Stimulated activated CD8-positive, alpha-beta memory T cell treated with anti-CD3 and anti-CD28 coated beads, Interleukin-12 subunit alpha, Interleukin-12 subunit beta, amount 100 ng/mL, for 24 hours (primary cell): ENCODE results near the gene DOCK1.

Experiments
- DNase-seq: peaks from one replicate; pipeline ENCODE4 v3.0.0-alpha.2; 2020; ENCODE audit errors: extremely low read depth

The DOCK1 gene

GRCh38 chr10:127310923-127311322 lies 405.7 kb downstream of the DOCK1 start:
- no peak for DNase-seq

- DNase-seq = no peak
Observed at GRCh38 chr10:127313996-127314700, 408.9 kb downstream of the DOCK1 start.

- DNase-seq = no peak
Observed at GRCh38 chr10:127314797-127315196, 409.6 kb downstream of the DOCK1 start.

- DNase-seq = no peak
Observed at GRCh38 chr10:127315888-127316287, 410.7 kb downstream of the DOCK1 start.

GRCh38 chr10:127318396-127318795 lies 413.2 kb downstream of the DOCK1 start:
- no peak for DNase-seq

- no peak for DNase-seq
Observed at GRCh38 chr10:127319271-127319670, 414.0 kb downstream of the DOCK1 start.

- DNase-seq = no peak
Observed at GRCh38 chr10:127319691-127320090, 414.5 kb downstream of the DOCK1 start.

- DNase-seq = no peak
Observed at GRCh38 chr10:127320176-127320575, 414.9 kb downstream of the DOCK1 start.

- DNase-seq = no peak
Observed at GRCh38 chr10:127322286-127322685, 417.1 kb downstream of the DOCK1 start.

GRCh38 chr10:127325506-127325905 lies 420.3 kb downstream of the DOCK1 start:
- no peak for DNase-seq

GRCh38 chr10:127326883-127327282 lies 421.7 kb downstream of the DOCK1 start:
- DNase-seq = no peak

GRCh38 chr10:127331696-127332095 lies 426.5 kb downstream of the DOCK1 start:
- no peak for DNase-seq

- no peak for DNase-seq
Observed at GRCh38 chr10:127332631-127333030, 427.4 kb downstream of the DOCK1 start.

GRCh38 chr10:127337801-127338200 lies 432.6 kb downstream of the DOCK1 start:
- no peak for DNase-seq

- DNase-seq = no peak
Observed at GRCh38 chr10:127338399-127339110, 433.3 kb downstream of the DOCK1 start.

- DNase-seq = no peak
Observed at GRCh38 chr10:127343821-127344220, 438.6 kb downstream of the DOCK1 start.

GRCh38 chr10:127344346-127344745 lies 439.1 kb downstream of the DOCK1 start:
- no peak for DNase-seq

- DNase-seq = no peak
Observed at GRCh38 chr10:127345231-127345965, 440.2 kb downstream of the DOCK1 start.

GRCh38 chr10:127346604-127347003 lies 441.4 kb downstream of the DOCK1 start:
- no peak for DNase-seq

GRCh38 chr10:127347202-127347959 lies 442.2 kb downstream of the DOCK1 start:
- no peak for DNase-seq

GRCh38 chr10:127349737-127350136 lies 444.5 kb downstream of the DOCK1 start:
- DNase-seq = no peak

GRCh38 chr10:127351542-127351941 lies 446.3 kb downstream of the DOCK1 start:
- DNase-seq = no peak
